NCI-H187 treated with DMSO at 0.1 percent for 48 hours (cell line): ENCODE results near the gene MACROH2A2.

ENCODE experiments used
- DNase-seq: peaks from one replicate; lab custom pipeline; 2025; lab: John Stamatoyannopoulos, UW

The MACROH2A2 gene

DNA sequence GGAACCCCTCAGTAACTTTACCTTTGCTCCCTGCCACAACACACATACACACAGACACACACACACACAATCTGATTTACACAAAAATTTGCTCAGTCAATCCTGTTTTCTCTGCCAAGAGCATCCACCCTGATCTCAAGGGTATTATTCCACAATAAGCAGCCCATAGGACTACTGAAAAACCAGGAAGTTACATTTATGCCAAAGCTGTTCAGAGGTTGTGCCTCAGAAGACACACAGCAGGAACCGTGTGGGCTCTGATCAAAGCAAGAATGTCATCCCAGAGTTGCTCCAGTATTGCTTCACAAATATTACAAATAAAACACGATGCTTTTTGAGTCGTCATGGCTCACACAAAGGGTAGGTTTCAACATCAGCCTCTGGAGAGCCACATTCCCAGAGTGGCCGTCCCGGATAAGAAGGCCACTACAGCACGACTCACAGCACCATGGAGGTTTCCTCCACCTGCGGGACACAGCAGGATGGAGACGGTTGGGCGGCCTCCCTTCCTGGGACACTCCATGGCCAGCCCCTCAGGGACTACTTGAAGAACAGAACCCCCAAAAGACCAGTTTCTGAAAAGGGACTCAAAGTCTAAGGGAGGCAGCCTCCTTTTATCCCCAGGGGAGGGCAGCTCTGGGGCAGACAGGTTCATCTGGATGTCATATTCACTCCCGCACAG is 78.4 kb downstream of the MACROH2A2 start:
- no peak for DNase-seq

DNA sequence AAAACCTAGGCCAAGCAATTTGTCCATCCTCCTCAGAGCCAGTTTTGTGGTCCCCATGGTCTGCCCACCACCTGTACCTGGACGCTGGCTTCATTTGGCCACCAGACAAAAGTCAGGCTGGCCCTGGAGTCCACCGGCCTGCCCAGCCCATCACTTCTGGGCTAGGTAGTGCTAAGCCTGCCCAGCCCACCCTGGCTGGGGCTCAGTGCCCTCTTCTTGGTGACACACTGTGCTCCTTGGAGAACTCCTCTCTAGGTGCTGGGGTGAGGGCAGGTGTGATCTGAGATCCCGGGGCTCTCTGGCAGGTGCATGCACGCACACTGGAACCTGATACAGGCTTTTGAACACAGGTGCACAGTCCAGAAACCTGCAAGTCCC is 78.9 kb downstream of the MACROH2A2 start:
- no peak for DNase-seq

DNA sequence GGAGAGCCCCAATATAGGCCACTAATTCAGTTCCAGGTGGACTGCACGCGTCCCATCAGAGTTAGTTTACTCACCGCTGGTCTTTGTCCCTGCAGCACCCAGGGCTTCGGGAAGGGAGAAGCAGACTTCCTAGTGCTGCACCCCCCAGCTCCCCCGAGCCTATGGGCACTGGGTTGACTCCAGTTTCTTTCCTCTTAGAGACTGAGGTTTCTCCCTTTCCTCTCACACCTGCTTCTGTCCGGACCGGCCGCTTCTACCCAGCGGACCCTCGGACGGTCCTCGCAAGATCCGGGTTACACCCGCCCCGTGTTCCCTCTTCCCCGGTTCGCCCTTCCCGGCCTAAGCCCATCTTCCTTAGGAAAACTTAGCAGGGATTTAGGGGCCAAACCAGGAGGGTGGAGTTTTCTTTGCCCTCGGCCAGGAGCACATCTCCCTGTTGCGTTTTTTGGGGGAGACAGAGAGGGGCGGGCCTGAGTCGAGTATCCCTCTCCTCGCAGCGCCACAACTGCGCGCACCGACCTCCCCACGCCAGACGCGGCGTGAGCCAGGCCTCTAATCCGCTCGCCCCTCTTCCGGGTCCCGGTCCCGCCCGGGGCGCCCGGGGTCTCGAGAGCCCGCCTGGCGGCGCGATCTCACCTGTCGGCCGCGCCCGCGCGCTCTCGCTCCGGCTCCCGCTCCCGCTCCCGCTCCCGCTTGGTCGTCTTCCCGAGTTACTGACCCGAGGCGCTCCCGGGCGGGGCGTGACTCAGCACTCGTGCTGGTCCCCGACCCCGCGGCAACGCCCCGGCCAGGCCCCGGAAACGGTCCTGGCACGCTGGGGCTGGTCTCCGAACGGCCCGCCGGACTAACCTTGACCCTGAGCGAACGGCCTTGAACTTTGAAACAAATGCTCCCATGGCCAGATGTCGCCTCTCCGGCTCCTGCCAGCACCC is 79.7 kb downstream of the MACROH2A2 start, which contains the start of gene AIFM2:
TSS of gene AIFM2 (minus strand) at position 728 of the 932 bp plus-strand sequence. CDS start 8,741 bp downstream, outside the sequence.
- no peak for DNase-seq

DNA sequence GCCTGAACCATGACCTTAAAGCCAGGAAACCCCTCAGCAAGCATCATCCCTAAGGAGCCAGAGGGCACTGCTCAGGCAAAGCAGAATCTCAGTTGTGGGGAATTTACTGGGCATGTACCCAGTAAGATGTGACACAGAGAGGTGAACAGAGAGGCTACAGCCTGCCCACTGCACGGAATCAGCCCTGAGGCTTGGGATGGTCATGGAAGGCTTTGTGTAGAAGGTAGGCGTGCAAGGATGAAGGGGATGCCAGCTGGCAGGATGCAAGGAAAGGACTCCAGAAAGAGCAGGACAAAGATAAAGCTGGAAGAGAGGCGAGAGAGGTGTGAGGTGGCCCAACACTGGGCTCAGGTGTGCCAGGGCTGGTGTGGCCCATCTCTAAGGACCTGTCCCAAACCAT is 82.4 kb downstream of the MACROH2A2 start:
- no peak for DNase-seq

- DNase-seq, result no peak
These were observed 83.0 kb downstream of the MACROH2A2 start for GRCh38 chr10:70135684-70136083.

DNA sequence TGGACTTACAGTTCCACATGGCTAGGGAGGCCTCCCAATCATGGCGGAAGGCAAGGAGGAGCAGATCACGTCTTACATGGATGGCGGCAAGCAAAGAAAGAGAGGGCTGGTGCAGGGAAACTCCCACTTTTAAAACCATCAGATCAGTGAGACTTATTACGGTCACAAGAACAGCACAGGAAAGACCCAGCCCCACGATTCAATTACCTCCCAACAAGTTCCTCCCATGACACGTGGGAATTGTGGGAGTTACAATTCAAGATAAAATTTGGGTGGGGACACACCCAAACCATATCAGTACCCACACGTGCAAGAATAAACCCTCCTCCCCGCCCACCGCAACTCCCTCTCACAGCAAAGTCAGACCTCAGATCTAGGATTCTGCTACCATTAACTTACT is 84.5 kb downstream of the MACROH2A2 start:
- no peak for DNase-seq

DNA sequence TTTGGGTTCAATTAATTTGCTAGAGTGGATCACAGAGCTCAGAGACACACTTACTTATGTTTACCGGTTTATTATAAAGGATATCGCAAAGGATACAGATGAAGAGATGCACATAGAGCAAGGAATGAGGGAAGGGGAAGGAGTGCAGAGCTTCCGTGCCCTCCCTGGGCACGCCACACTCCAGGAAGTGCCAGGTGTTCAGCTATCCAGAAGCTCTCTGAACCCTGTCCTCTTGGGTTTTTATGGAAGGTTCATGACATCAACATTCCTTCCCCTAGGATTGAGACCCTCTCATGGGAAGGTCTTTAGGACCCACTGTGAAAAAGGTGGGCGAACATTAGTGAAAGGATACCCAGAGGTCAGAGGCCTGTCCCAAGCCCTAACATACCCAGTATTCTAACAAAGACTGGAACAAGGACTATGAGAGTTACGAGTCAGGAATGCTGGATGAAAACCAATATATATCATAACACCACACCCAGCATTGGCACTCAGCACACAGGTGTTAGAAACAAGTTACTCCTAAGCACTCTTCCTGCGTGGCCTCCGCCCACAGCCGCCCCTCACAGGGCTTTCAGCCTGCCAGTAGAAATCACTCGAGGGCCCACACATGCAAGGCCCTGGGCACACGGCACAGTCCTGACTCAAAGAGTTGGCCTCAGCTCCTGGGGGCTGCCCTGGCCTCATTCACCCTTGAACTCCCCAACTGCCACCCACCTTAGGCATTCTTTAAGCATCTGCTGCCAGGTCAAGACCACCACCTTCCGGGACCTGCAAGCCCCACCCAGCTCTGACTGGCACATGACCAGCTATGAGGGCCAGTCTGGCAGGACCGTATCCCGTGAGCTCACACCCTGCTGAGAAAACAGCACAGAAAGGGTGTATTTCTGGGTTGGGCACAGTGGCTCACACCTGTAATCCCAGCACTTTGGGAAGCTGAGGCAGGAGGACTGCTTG is 85.6 kb downstream of the MACROH2A2 start:
- DNase-seq, result no peak

GRCh38 chr10:70139151-70139996 is 86.7 kb downstream of the MACROH2A2 start:
- DNase-seq, result no peak

- DNase-seq, result no peak
These were observed 87.3 kb downstream of the MACROH2A2 start for GRCh38 chr10:70139997-70140250.

DNA sequence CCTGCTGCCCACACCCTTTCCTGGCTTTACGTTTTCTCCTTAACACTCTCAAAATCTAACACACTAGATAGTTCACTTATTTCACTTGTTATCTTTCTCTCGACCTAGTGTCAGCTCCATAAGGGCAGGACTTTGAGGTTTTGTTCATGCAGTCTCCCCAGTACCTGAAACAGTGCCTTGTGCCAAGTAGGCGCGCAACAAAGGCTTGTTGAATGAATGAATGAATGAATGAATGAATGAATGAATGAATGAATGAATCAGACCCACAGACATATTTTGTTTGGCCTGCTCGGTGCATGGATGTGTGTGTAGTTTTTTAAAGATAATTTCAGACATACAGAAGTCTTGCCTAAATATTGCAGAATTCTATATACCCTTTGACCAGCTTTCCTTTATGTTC is 87.7 kb downstream of the MACROH2A2 start:
- no peak for DNase-seq

GRCh38 chr10:70142555-70142954 is 89.9 kb downstream of the MACROH2A2 start:
- no peak for DNase-seq

GRCh38 chr10:70144372-70145110 is 91.9 kb downstream of the MACROH2A2 start:
- DNase-seq, result no peak

GRCh38 chr10:70145166-70145665 is 92.6 kb downstream of the MACROH2A2 start:
- DNase-seq, result no peak

DNA sequence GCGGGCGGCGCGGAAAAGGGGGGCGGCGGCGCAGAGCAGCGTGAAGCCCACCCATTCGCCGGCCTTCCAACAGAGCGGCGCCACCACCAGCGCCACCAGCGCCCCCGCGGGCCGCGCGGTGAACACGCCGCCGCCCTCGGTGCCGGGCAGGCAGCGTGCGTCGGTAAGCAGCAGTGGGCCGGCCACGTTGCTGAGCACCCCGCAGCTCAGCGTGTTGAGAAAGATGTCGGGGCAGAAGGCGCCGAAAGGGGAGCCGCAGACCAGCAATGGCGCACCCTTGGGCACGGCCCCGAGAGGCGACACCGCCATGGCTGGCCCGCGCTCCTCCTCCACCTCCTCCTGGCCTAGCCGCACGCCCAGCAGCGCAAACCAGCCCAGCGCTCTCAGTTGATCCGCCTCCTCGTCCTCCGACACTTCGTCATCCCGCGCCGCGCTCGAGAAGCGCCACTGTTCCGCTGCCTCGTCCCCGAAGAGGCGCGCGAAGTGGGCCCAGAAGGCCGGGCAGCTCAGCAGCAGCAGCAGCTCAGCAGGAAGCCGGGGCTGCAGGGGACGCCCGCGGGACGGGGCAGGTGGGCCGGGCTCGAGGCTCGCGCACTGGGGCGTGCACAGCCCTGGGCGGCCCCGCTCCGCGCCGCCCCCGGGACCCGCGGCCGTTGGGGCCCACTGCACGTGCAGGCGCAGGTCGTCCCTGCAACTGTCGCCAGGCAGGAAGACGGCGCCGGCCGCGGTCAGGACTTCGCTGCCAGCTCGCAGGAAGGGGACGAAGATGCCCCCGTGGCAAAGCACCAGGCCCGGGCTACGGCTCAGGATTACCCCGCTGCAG is 93.2 kb downstream of the MACROH2A2 start:
- no peak for DNase-seq

DNA sequence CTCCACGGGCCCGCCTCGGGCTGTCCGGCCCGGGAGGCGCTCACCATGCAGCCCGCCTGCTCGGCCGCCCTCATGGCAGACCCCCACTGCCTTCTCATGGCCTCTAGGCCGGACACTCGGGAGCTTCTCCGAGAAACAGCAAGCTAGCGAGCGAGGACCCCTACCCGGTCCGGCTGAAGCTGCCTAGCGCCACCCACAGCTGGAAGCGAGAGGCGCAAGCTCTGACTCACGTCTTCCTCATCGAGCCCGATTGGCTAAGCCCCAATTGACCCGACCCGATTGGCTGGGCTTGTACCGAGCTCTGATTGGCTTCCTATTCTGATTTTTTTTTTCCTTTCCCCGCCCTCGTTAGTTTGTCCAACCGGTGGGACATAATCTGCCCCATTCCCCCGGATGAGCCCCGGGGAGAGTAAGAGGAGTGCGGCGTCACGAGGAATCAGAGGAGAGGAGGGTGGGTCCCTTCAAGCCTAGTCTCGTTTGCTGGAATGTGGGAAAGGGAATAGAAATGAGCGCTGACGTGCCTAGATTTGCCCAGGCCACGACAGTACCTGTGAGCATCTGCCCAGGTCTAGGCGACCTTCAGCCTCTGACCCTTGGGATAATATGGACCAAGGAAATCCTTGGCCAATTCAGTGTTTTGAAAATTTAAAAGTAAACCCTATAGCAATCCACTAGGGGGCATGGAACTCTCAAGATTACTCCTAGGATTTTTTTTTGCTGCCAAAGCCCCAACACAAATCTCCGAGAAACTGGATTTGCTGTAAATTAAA is 94.0 kb downstream of the MACROH2A2 start, which contains the start of gene TYSND1:
TSS of gene TYSND1 (minus strand) at position 212 of the 770 bp plus-strand sequence. CDS start at position 98, 114 bp downstream.
- DNase-seq, result peak; percentile 67

DNA sequence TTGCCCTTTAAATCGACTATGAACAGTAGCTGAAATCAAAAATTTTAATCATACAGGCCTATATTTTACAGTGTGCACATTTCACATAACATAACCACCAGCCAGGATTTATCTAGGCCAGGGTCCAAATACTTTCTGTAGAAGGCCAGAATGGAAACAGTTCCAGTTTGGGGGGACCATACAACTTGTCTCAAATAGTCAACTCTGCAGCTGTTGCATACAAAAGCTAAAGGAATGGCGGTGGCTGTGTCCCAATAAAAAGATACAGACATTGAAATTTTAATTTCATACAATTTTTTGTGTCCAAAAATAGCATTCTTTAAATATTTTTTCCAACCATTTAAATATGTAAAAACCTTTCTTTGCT is 94.6 kb downstream of the MACROH2A2 start:
- no peak for DNase-seq

DNA sequence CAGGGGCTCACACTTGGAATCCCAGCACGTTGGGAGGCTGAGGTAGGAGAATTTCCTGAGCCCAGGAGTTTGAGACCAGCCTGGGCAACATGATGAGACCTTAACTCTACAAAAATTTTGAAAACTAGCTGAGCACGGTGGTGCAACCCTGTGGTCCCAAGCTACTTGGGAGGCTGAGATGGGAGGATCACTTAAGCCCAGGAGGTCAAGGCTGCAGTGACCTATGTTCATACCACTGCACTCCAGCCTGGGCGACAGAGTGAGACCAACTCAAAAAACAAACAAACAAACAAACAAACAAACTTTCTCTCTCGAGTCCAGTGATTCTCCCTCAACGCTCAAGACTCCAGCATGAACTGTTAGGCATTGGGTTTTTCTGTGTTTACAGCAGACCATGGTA is 95.9 kb downstream of the MACROH2A2 start:
- no peak for DNase-seq

DNA sequence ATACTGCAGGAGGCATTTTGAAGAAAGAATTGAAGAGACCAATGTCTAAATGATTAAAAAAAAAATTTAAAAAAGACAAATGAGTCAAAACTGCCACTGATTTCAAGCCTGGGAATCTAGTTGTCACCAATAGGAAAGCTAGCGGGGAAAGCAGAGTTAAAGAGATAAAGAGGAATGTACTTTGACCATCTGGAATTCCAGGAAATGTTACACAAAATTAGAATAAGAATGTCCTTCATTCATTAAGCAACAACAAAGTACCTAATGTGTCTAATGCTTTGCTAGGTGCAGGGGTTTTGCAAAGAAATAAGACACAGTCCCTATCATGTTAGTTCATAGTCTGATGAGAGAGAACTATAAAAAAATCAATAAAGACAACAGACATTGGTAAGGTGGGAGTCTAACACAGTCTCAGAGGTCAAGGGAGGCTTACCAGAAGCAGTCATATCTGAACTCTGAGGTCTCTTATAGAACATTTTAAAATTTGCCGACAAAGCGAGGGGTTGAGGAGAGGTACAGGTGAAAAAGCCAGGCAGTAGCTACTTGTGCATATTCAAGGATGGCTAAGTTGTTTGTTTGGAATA is 102.7 kb downstream of the MACROH2A2 start:
- DNase-seq, result no peak
